SH-SY5Y (cell line): ENCODE results near the gene CLPTM1.

ENCODE experiments used
- GATA2 ChIP-seq: IDR thresholded peaks from 2 replicates; pipeline ENCODE4 v1.6.1; 2011; ENCODE audit warnings: mild to moderate bottlenecking, low read depth, low read length
- GATA3 ChIP-seq: IDR thresholded peaks from 2 replicates; pipeline ENCODE4 v1.6.1; 2011; ENCODE audit warnings: low read depth, mild to moderate bottlenecking, low read length, moderate library complexity

The CLPTM1 gene

DNA sequence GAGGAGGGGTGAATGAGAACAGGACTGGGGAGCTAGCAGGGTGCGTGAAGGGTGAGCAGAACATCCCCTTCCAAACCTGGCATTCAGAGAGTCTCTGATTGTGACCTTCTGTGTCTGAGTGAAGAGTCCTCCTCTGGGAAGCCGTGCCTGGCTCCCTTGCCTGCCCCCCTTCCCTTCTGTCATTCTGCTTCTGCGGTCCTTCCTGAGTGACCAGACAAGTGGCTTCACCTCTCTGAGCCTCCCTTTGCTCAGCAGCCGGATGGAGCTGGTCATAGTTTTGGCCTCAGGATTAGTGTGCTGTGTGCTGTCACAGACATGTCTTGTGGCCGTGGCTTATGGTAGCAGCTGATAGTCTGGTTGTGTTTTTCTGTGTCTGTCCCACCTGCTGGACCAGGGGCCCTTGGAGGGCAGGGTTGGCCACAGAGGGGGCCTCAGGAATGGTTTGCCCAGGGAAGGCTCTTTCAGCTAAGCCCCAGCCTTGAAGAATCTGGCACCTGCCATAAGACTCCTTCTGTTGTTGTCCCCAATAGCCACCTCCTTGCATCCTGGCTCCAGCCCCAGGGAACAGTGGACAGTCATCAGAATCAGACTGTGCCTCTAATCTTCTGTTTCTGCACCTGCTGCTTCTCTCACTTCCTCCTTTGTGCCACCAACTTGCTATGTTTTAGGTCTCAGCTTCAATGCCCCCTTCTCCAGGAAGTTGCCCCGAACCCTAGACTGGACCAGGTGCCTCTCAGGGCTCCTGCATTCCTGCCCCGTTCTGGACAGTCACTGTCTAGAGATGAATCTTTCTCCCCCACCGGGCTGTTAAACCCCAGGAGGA, 5.9 kb downstream of the CLPTM1 start:
- TF ChIP-seq GATA3 (no peak), GATA2 (no peak)

DNA sequence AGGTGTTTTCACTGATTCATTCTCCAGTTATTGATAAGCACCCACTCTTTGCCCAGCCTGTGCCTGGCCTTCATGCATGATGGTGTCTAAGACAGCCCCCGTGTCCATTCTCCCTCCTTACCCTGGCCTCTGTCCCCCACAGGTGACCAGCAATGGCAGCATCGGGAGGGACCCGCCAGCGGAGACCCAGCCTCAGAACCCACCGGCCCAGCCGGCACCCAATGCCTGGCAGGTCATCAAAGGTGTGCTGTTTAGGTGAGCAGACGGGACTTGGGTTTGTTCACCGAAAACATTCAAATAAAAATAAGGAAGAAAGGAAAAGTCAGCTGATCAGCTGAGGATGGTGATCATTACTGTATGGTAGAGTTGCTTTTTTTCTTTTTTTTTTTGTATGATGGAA, 6.6 kb downstream of the CLPTM1 start:
- no peak for TF ChIP-seq GATA3
- no peak for TF ChIP-seq GATA2

DNA sequence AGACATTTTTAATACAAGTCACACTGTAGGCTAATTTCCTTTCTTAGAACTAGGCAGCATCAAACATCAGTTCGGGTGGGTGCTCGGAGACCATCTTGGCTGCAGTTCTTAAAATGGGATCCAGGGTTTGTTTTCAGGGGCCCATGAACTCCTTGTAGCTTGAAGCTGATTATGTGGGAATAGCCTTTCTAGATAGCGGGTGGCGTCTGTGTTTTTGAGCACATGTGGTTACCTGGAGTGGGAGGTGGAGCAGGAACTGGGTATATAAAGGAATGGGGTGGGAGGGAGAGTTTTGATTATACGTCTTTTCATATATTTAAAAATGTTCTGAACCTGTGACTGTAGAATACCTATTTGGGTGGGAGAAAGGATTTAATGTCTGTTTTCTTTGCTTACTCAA, 12.9 kb downstream of the CLPTM1 start:
- TF ChIP-seq GATA2 = no peak
- no peak for TF ChIP-seq GATA3

DNA sequence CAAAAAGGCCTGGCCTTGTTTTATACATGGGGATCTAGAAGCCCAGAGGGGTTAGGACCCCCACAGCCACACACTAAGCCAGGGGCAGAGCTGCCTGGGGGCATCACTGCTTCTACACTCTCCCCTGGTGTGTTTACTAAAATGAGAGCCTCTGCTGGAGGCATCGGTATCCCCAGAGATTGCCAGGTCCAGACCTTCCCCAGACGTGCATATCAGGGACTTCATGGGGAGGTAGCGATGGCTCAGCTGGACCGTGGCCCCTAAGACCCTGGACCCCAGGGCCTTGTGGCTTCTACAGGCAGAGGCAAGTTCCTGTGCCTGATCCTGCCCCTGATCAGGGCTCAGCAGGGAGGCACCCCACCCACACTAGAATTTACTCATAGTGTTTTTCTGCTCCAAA, 13.5 kb downstream of the CLPTM1 start:
- TF ChIP-seq GATA2 (no peak), GATA3 (no peak)

DNA sequence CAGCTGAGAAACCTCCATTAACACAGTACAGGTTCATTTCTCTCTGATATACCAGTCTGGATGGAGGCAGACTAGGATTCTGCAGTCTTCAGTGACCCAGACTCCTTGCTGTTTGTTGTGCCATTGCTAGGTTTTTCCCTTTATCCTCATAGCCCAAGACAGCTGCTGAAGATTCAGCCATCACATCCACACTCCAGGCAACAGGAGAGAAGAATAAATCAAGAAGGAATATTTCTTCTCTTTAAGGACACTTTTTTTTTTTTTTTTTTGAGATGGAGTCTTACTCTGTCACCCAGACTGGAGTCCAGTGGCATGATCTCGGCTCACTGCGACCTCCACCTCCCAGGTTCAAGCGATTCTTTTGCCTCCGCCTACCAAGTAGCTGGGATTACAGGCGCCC, 14.3 kb downstream of the CLPTM1 start:
- TF ChIP-seq GATA2 = no peak
- TF ChIP-seq GATA3 = no peak

DNA sequence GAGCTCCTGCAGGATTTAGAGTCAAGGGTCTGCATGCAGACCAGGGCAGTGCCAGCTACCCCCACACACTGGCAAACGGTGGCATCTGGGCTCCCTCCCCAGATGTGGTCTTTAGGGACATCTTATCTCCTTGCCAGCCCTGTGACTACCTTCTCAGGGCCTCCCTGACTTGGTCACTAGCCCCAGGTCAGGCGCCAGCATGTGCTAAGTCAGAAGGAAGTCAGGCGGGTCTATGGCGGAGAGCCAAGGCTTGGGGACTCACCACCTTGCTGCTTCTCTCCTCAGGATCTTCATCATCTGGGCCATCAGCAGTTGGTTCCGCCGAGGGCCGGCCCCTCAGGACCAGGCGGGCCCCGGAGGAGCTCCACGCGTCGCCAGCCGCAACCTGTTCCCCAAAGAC, 17.6 kb downstream of the CLPTM1 start:
- TF ChIP-seq GATA3 (no peak), GATA2 (no peak)

DNA sequence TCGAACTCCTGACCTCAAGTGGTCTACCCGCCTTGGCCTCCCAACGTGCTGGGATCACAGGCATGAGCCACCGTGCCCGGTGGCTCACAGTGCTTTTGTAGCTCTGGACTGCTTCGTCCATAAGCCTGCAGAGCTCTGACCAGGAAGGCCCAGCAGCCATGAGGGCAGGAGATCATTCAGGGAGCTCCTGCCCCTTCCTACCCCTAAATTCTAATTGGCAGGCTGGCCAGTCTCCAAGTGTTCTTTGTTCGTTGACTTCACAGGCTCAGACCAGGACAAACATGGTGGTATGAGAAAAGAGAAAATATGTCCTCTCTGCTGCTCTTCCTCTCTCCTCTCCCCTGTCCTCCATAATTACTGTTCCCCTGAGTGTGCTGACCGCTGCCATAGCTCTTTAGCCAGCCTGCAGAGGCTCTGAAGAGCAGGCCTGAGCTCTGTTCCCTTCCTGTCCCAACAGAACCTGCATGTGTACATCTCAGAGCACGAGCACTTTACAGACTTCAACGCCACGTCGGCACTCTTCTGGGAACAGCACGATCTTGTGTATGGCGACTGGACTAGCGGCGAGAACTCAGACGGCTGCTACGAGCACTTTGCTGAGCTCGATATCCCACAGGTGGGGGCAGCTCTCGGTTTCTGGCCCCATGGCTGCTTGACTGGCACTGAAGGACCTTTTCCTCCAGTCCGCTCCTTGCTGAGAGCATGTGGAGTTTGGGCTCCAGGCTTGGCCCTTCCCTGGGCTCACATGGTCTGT, 19.0 kb downstream of the CLPTM1 start:
- no peak for TF ChIP-seq GATA2
- no peak for TF ChIP-seq GATA3

DNA sequence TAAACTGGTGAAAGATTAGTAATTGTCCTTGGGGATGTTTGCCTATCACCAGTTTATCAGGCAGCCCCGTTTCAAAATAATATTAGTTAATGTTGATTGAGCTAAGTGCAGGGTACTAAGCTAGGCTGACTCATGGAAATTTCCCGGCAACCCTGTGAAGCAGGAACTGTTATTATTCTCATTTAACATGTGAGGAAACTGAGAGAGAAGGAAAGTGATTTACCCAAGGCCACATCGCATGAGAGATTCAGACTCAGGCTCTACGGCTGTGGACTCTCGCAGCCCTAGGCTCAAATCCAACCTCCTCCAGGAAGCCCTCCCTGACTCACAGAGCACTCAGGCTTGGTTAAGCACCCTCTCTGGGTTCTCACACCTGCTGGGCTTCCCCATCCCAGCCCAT, 19.7 kb downstream of the CLPTM1 start:
- TF ChIP-seq GATA2 (no peak), GATA3 (no peak)

DNA sequence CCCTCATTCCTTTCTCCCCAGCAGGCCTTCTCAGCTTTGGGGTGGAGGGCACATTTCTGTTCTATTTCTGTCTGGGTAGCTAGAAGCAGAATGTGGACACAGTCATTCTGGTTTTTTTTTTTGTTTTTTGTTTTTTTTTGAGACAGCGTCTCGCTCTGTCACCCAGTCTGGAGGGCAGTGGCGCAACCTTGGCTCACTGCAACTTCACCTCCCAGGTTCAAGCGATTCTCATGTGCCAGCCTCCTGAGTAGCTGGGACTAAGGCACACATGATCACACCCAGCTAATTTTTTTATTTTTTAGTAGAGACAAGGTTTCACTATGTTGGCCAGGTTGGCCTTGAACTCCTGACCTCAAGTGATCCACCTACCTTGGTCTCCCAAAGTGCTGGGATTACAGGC, 20.3 kb downstream of the CLPTM1 start:
- no peak for TF ChIP-seq GATA3
- no peak for TF ChIP-seq GATA2

DNA sequence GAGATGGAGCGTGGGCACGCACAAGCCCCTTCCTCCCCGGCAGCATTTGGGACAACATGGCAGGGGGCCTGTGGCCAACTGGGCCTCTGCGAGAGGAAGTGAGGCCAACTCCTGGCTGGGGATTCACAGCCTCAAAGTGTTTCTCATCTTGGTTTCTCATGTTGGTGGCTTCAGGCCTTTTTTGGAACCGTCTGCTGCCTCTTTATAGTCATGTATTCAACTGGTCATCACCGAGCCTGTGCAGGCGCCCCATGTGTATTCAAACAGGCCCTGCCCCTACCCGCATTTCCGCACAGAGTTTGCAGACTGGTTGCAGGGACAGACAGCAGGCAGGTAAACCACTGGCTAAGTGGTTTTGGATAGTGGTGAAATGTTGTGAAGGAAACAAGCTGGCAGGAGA, 28.8 kb downstream of the CLPTM1 start:
- TF ChIP-seq GATA3 (no peak), GATA2 (no peak)

DNA sequence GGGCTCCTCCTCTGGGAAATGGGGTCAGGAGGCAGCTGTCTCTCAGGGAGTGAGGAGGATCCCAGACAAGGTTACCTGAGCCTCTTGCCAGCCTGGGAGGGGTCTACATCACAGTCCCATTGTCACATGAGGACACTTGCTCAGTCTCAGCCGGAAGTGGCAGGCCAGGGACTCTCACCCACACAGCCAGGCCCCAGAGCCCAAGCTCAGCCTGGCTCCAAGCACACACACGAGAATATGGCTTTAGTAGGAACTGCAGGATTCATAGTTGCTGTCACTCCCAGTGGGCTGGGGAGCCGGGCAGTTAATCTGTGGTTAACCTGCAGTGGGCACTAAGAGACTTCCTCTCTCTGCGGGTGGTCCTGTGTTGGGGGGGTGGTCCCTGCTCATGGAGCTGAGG, 30.3 kb downstream of the CLPTM1 start:
- no peak for TF ChIP-seq GATA3
- TF ChIP-seq GATA2 = no peak

DNA sequence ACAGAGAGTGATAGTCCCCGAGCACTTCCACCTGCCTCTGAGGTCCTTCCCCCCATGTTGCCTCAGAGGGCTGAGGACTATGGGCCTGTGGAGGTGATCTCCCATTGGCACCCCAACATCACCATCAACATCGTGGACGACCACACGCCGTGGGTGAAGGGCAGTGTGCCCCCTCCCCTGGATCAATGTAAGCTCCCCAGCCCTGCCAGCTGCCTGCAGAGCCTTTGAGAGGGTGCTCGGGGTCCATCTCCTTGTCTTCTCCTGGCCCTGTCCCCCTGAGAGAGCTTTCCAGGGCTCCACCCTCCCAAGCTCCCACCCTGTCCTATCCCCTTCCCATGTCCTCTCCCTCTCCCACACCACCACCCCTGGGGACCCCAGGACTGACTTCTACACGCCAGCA, 31.2 kb downstream of the CLPTM1 start:
- no peak for TF ChIP-seq GATA3
- no peak for TF ChIP-seq GATA2

DNA sequence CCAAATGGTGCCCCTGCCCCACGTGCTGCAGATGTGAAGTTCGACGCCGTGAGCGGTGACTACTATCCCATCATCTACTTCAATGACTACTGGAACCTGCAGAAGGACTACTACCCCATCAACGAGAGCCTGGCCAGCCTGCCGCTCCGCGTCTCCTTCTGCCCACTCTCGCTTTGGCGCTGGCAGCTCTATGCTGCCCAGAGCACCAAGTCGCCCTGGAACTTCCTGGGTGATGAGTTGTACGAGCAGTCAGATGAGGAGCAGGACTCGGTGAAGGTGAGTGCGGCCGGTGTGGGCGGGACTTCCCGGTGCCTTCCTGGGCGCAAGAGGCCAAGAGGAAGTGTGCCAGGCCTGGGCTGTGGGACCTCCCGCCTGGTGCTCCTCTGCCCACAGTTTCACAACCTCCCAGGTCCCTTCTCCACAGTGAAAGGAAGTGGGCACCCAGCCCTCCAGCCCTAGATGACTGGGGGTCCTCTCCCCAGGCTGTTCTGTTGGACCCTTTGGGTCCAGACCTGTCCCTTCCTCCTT, 32.0 kb downstream of the CLPTM1 start:
- no peak for TF ChIP-seq GATA3
- TF ChIP-seq GATA2 = no peak

DNA sequence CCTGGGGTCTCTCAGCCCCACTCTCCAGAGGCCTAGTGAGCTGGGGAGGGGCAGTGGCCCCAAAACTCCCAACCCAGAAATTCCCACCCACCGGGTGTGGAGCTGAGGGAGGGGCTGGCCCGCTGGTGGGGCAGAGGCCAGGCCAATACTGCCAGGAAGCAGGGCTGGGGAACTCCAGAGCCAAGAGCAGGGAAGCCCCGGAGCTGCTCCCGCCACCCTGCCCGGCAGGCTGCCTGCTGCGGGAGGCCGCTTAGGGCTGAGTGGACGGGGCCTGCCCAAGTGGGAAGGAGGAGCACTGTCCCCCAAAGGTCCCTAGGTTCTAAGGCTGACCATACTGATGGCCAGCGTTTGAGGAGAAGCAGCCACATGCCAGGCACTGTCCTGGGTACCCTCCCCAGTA, 33.1 kb downstream of the CLPTM1 start:
- TF ChIP-seq GATA3 = no peak
- no peak for TF ChIP-seq GATA2
